ENCODE measurements around the gene DNMT1.

The DNMT1 gene

DNA sequence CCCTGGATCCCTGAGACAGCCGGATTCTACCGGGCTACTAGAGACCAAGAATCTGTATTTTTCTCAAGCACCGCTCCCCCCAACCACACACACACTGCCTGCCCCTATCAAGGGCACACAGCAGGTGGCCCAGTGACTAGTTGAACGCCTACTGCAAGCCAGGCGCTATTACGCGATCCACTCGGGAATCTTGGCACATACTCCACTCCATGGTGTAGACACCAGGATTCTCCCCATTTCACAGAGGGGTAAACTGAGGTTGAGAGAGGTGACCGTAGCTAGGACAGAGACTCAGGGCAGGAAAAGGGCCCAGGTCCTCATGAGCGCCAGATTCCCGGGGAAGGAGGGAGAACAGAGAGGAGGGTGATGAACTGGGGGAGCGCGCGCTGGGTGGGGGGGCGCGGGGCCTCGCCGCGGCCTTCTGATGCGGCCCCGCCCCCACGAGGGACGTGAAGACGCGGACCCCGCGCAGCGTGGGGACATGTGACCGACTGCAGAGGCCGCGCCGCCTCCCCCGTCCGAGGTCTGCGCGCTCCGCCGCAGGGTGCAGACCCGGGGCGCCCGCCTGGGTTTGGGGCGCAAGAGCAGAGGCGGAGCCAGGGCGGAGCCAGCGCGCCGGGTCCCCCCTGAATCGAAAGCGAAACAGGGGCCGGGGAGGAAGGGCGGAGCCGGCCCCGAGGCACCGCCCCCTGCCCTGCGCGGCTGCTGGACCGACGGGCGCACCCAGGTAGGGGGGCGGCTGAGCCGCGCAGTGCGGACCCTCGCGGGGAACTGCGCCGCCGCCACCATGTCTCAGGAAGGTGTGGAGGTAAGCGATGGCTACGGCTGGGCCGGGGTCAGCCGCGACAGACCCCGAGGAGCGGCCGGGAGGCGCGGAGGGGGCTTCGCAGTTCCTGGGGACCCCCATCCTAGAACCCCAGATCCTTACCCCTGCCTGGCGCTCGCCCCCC lies 108.8 kb downstream of the DNMT1 start, which contains the start of gene SHFL:
Gene SHFL, plus strand, starts transcription at position 677 of the 950 bp plus-strand sequence. Its CDS starts 111 bp downstream, at position 788.
- H2BK120ac ChIP-seq (ENCODE audit: low read depth, low read length), result no peak within 1 kb of the TSS
- H3K4me3 ChIP-seq (ENCODE audit: low read length in 2 of 2), result peak within 1 kb of the TSS; percentile 69 to 84
- H3K23ac ChIP-seq (ENCODE audit: low read depth, low read length, poor library complexity), result no peak within 1 kb of the TSS
- peak within 1 kb of the TSS; percentile 99 for H2AFZ ChIP-seq (ENCODE audit: low read length)
- H4K8ac ChIP-seq (ENCODE audit: low read depth, low read length), result no peak within 1 kb of the TSS
- H3K4ac ChIP-seq (ENCODE audit: low read length), result no peak within 1 kb of the TSS
- peak within 1 kb of the TSS; percentile 58 for H2BK15ac ChIP-seq (ENCODE audit: low read length)
- no peak within 1 kb of the TSS for H3K27ac ChIP-seq (replicated peaks; ENCODE audit: low read length)
- peak within 1 kb of the TSS; percentile 91 for H3K4me2 ChIP-seq (ENCODE audit: insufficient read depth, low read length, poor library complexity, severe bottlenecking)
- peak within 1 kb of the TSS; percentile 21 for H3K14ac ChIP-seq (ENCODE audit: low read length)
- peak; percentile 39 for DNase-seq (ENCODE audit: low spot score)
- no CpG with 5 or more reads among the region's 81 CpGs for WGBS, 2 donors (ENCODE audit: extremely low coverage in 2 of 2, insufficient read length in 2 of 2, insufficient replicate concordance in 1 of 2)
- H2BK5ac ChIP-seq (ENCODE audit: low read length), result no peak within 1 kb of the TSS
- H3K18ac ChIP-seq (ENCODE audit: low read length), result peak within 1 kb of the TSS; percentile 90
- peak within 1 kb of the TSS; percentile 63 for H2BK12ac ChIP-seq (ENCODE audit: low read length)
- no peak within 1 kb of the TSS for H4K91ac ChIP-seq (ENCODE audit: low read depth, low read length, poor library complexity)
- peak within 1 kb of the TSS; percentile 63 for H2AK5ac ChIP-seq (ENCODE audit: low read depth, low read length)
- peak within 1 kb of the TSS; percentile 84 for H3K9ac ChIP-seq (ENCODE audit: low read depth, low read length, poor library complexity)
- no peaks in the 10 kb centered on the region for H3K79me1 ChIP-seq (ENCODE audit: low read depth, low read length)
- peaks cover 0 to 1% of the 10 kb centered on the region in 2 donors for H3K9me3 ChIP-seq (replicated peaks in 1 of 2; ENCODE audit: control insufficient read depth in 2 of 2, insufficient read depth in 1 of 2, low read depth in 1 of 2, low read length in 2 of 2)
- peaks cover 8 to 28% (median 8%) of the 10 kb centered on the region in 3 experiments for H3K27me3 ChIP-seq (ENCODE audit: control insufficient read depth in 3 of 3, insufficient read depth in 3 of 3, low read depth in 1 of 3, low read length in 3 of 3)
- peaks cover 0 to 2% of the 10 kb centered on the region in 2 donors for H3K4me1 ChIP-seq (ENCODE audit: control insufficient read depth in 2 of 2, insufficient read depth in 1 of 2, low read depth in 1 of 2, low read length in 2 of 2)
- H3K36me3 ChIP-seq (replicated peaks in 1 of 2; ENCODE audit: control insufficient read depth in 2 of 2, insufficient read depth in 2 of 2, low read length in 2 of 2), result no peaks in the 10 kb centered on the region

DNA sequence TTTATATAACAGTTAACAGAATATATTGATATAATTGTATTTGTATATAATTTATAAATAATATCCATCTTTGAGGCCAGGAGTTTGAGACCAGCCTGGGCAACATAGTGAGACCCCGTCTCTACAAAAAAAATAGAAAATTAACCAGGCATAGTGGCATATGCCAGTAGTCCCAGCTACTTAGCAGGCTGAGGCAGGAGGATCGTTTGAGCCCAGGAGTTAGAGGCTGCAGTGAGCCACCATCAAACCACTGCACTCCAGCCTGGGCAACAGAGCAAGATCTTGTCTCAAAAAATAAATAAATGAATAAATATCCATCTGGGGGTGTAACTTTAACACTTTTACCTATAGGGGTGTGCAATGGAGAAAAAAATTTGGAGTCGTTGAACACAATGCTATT lies 110.0 kb downstream of the DNMT1 start:
- Histone ChIP-seq H4K91ac (ENCODE audit: low read depth, low read length, poor library complexity) (no peak overlapping the region), H3K4me3 (ENCODE audit: low read length in 2 of 2) (no peak overlapping the region), H3K14ac (ENCODE audit: low read length) (no peak overlapping the region), H2BK12ac (ENCODE audit: low read length) (no peak overlapping the region), H3K9me3 (replicated peaks in 1 of 2; ENCODE audit: control insufficient read depth in 2 of 2, insufficient read depth in 1 of 2, low read depth in 1 of 2, low read length in 2 of 2) (peaks cover 0 to 1% of the 10 kb centered on the region in 2 donors), H4K8ac (ENCODE audit: low read depth, low read length) (no peak overlapping the region), H3K27ac (replicated peaks; ENCODE audit: low read length) (no peak overlapping the region), H2AFZ (ENCODE audit: low read length) (no peak overlapping the region), H3K79me1 (ENCODE audit: low read depth, low read length) (no peaks in the 10 kb centered on the region), H2BK15ac (ENCODE audit: low read length) (no peak overlapping the region), H3K18ac (ENCODE audit: low read length) (no peak overlapping the region), H3K4me1 (ENCODE audit: control insufficient read depth in 2 of 2, insufficient read depth in 1 of 2, low read depth in 1 of 2, low read length in 2 of 2) (peaks cover 0 to 2% of the 10 kb centered on the region in 2 donors), H3K9ac (ENCODE audit: low read depth, low read length, poor library complexity) (no peak overlapping the region), H2BK5ac (ENCODE audit: low read length) (no peak overlapping the region), H2AK5ac (ENCODE audit: low read depth, low read length) (no peak overlapping the region), H3K36me3 (replicated peaks in 1 of 2; ENCODE audit: control insufficient read depth in 2 of 2, insufficient read depth in 2 of 2, low read length in 2 of 2) (no peaks in the 10 kb centered on the region), H3K4ac (ENCODE audit: low read length) (no peak overlapping the region), H3K4me2 (ENCODE audit: insufficient read depth, low read length, poor library complexity, severe bottlenecking) (no peak overlapping the region), H3K27me3 (ENCODE audit: control insufficient read depth in 3 of 3, insufficient read depth in 3 of 3, low read depth in 1 of 3, low read length in 3 of 3) (peaks cover 8 to 28% (median 8%) of the 10 kb centered on the region in 3 experiments), H2BK120ac (ENCODE audit: low read depth, low read length) (no peak overlapping the region), H3K23ac (ENCODE audit: low read depth, low read length, poor library complexity) (no peak overlapping the region)
- WGBS, 2 donors (ENCODE audit: extremely low coverage in 2 of 2, insufficient read length in 2 of 2, insufficient replicate concordance in 1 of 2), result no CpG with 5 or more reads among the region's 3 CpGs
- DNase-seq (ENCODE audit: low spot score), result no peak

DNA sequence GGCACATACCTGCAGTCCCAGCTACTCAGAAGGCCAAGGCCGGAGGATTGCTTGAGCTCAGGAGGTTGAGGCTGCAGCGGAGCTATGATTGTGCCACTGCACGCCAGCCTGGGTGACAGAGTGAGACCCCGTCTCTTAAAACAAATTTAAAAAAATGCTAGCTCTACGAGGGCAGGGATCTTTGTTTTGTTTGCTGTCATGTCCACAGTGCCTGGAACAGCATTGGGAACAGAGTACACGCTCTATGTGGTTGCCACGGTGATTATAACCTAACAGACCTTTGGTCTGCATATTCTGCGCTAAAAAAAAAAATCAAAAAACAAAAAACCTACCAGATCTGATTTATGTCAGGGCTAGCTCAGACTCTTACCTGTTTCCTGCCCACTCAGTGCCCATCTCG lies 110.8 kb downstream of the DNMT1 start:
- peaks cover 8 to 28% (median 8%) of the 10 kb centered on the region in 3 experiments for H3K27me3 ChIP-seq (ENCODE audit: control insufficient read depth in 3 of 3, insufficient read depth in 3 of 3, low read depth in 1 of 3, low read length in 3 of 3)

More for the DNA sequence above, 110.8 kb downstream of the DNMT1 start:
- Histone ChIP-seq H2AFZ (ENCODE audit: low read length) (no peak overlapping the region), H3K14ac (ENCODE audit: low read length) (no peak overlapping the region), H3K23ac (ENCODE audit: low read depth, low read length, poor library complexity) (no peak overlapping the region), H3K27ac (replicated peaks; ENCODE audit: low read length) (no peak overlapping the region), H2BK5ac (ENCODE audit: low read length) (no peak overlapping the region), H3K9me3 (replicated peaks in 1 of 2; ENCODE audit: control insufficient read depth in 2 of 2, insufficient read depth in 1 of 2, low read depth in 1 of 2, low read length in 2 of 2) (peaks cover 0 to 1% of the 10 kb centered on the region in 2 donors), H3K4me1 (ENCODE audit: control insufficient read depth in 2 of 2, insufficient read depth in 1 of 2, low read depth in 1 of 2, low read length in 2 of 2) (peaks cover 0 to 2% of the 10 kb centered on the region in 2 donors), H3K4ac (ENCODE audit: low read length) (no peak overlapping the region), H2AK5ac (ENCODE audit: low read depth, low read length) (no peak overlapping the region), H2BK120ac (ENCODE audit: low read depth, low read length) (no peak overlapping the region), H4K8ac (ENCODE audit: low read depth, low read length) (no peak overlapping the region), H3K4me3 (ENCODE audit: low read length in 2 of 2) (no peak overlapping the region), H3K79me1 (ENCODE audit: low read depth, low read length) (no peaks in the 10 kb centered on the region), H2BK15ac (ENCODE audit: low read length) (no peak overlapping the region), H2BK12ac (ENCODE audit: low read length) (no peak overlapping the region), H3K18ac (ENCODE audit: low read length) (no peak overlapping the region), H4K91ac (ENCODE audit: low read depth, low read length, poor library complexity) (no peak overlapping the region), H3K9ac (ENCODE audit: low read depth, low read length, poor library complexity) (no peak overlapping the region), H3K36me3 (replicated peaks in 1 of 2; ENCODE audit: control insufficient read depth in 2 of 2, insufficient read depth in 2 of 2, low read length in 2 of 2) (no peaks in the 10 kb centered on the region), H3K4me2 (ENCODE audit: insufficient read depth, low read length, poor library complexity, severe bottlenecking) (no peak overlapping the region)
- no peak for DNase-seq (ENCODE audit: low spot score)
- no CpG with 5 or more reads among the region's 9 CpGs for WGBS, 2 donors (ENCODE audit: extremely low coverage in 2 of 2, insufficient read length in 2 of 2, insufficient replicate concordance in 1 of 2)

Data from neuronal stem cell (in vitro differentiated cells).